ENCODE measurements around the gene LAMB1. TPM values are rescaled to one million over a fixed set of nuclear protein-coding genes. Genes with fewer than 3 reads are reported as not detected.

Gene LAMB1
- total RNA-seq, 2 experiments from 2014 or later: not detected

GRCh38 chr7:107999779-108000560, 3.0 kb downstream of the LAMB1 start:
- ChIA-PET POLR2A (no interaction called here), CTCF (no interaction called here)
- H3K9me3 Mint-ChIP-seq: no peaks in the 10 kb centered on the region
- Histone ChIP-seq H3K4me1 (ENCODE audit: insufficient read depth, low read length) (peaks cover 28% of the 10 kb centered on the region), H3K27ac (ENCODE audit: low read depth in 1 of 2, low read length in 2 of 2) (no peak overlapping the region), H3K9me3 (ENCODE audit: control insufficient read depth in 1 of 2, insufficient read depth in 1 of 2, low read length in 2 of 2) (peaks cover 0 to 14% of the 10 kb centered on the region in 2 experiments), H3K4me3 (ENCODE audit: low read length) (no peak overlapping the region), H3K36me3 (ENCODE audit: insufficient read depth, low read length) (no peaks in the 10 kb centered on the region), H3K27me3 (ENCODE audit: control insufficient read depth in 1 of 2, insufficient read depth in 2 of 2, low read length in 2 of 2) (peaks cover 44 to 52% of the 10 kb centered on the region in 2 experiments)
- intact Hi-C loops (cut with DNase I, micrococcal nuclease): no loop called here
- no peak overlapping the region for H3K27ac Mint-ChIP-seq
- ATAC-seq (ENCODE audit: poor library complexity): no peak
- H3K36me3 Mint-ChIP-seq (ENCODE audit: low read depth): no peaks in the 10 kb centered on the region
- no peak overlapping the region for H3K4me3 Mint-ChIP-seq
- H3K27me3 Mint-ChIP-seq: peaks cover 66% of the 10 kb centered on the region
- peaks cover 12% of the 10 kb centered on the region for H3K4me1 Mint-ChIP-seq (ENCODE audit: low read depth)
- TF ChIP-seq CTCF (IDR thresholded peaks at IDR 0.05): no peak
- no peak for DNase-seq

- Mint-ChIP-seq H3K36me3 (ENCODE audit: low read depth) (no peaks in the 10 kb centered on the region), H3K27ac (no peak overlapping the region), H3K4me3 (no peak overlapping the region), H3K4me1 (ENCODE audit: low read depth) (peaks cover 7% of the 10 kb centered on the region), H3K9me3 (no peaks in the 10 kb centered on the region), H3K27me3 (peaks cover 64% of the 10 kb centered on the region)
- POLR2A ChIA-PET: no interaction called here
- Histone ChIP-seq H3K9me3 (ENCODE audit: control insufficient read depth in 1 of 2, insufficient read depth in 1 of 2, low read length in 2 of 2) (peaks cover 0 to 14% of the 10 kb centered on the region in 2 experiments), H3K27ac (ENCODE audit: low read depth in 1 of 2, low read length in 2 of 2) (no peak overlapping the region), H3K4me1 (ENCODE audit: insufficient read depth, low read length) (peaks cover 25% of the 10 kb centered on the region), H3K27me3 (ENCODE audit: control insufficient read depth in 1 of 2, insufficient read depth in 2 of 2, low read length in 2 of 2) (peaks cover 34 to 43% of the 10 kb centered on the region in 2 experiments), H3K4me3 (ENCODE audit: low read length) (no peak overlapping the region), H3K36me3 (ENCODE audit: insufficient read depth, low read length) (no peaks in the 10 kb centered on the region)
- ATAC-seq (ENCODE audit: poor library complexity) (no peak), DNase-seq (no peak)
- CTCF ChIA-PET: no interaction called here
- intact Hi-C loops (cut with DNase I, micrococcal nuclease): no loop called here
- TF ChIP-seq CTCF (IDR thresholded peaks at IDR 0.05): no peak
These were observed 4.1 kb downstream of the LAMB1 start for GRCh38 chr7:107998660-107999480.

GRCh38 chr7:107998150-107998549, 4.8 kb downstream of the LAMB1 start:
- POLR2A ChIA-PET: no interaction called here
- Histone ChIP-seq H3K27ac (ENCODE audit: low read depth in 1 of 2, low read length in 2 of 2) (no peak overlapping the region), H3K4me3 (ENCODE audit: low read length) (no peak overlapping the region), H3K27me3 (ENCODE audit: control insufficient read depth in 1 of 2, insufficient read depth in 2 of 2, low read length in 2 of 2) (peaks cover 30 to 36% of the 10 kb centered on the region in 2 experiments), H3K36me3 (ENCODE audit: insufficient read depth, low read length) (no peaks in the 10 kb centered on the region), H3K4me1 (ENCODE audit: insufficient read depth, low read length) (peaks cover 20% of the 10 kb centered on the region), H3K9me3 (ENCODE audit: control insufficient read depth in 1 of 2, insufficient read depth in 1 of 2, low read length in 2 of 2) (peaks cover 0 to 14% of the 10 kb centered on the region in 2 experiments)
- H3K4me3 Mint-ChIP-seq: no peak overlapping the region
- no peaks in the 10 kb centered on the region for H3K9me3 Mint-ChIP-seq
- TF ChIP-seq CTCF (IDR thresholded peaks at IDR 0.05): no peak
- no peak for DNase-seq
- intact Hi-C loops (cut with DNase I, micrococcal nuclease): no loop called here
- no peak for ATAC-seq (ENCODE audit: poor library complexity)
- H3K36me3 Mint-ChIP-seq (ENCODE audit: low read depth): no peaks in the 10 kb centered on the region
- H3K27me3 Mint-ChIP-seq: peaks cover 66% of the 10 kb centered on the region
- no peak overlapping the region for H3K27ac Mint-ChIP-seq
- CTCF ChIA-PET: no interaction called here
- peaks cover 5% of the 10 kb centered on the region for H3K4me1 Mint-ChIP-seq (ENCODE audit: low read depth)

Data from CD4-positive, alpha-beta T cell (primary cell).